NCI-H2107 treated with DMSO at 0.1 percent for 48 hours (cell line): ENCODE measurements around the gene FCHSD1.
A peak's percentile ranks its signal among the peaks of the same experiment; 100 is the strongest.

Source experiments
- DNase-seq: peaks from one replicate; lab custom pipeline; 2025; ENCODE audit not compliant: unreplicated experiment; lab: John Stamatoyannopoulos, UW

The FCHSD1 gene

GRCh38 chr5:141650851-141651727, at the start of gene FCHSD1:
FCHSD1 (minus strand) TSS chr5:141651418; CDS start chr5:141651368, 50 bp downstream.
- DNase-seq, result no peak

GRCh38 chr5:141697586-141697985, 46.4 kb upstream of the FCHSD1 start:
- no peak for DNase-seq

- DNase-seq, result no peak
Measured at GRCh38 chr5:141696431-141696830, 45.2 kb upstream of the FCHSD1 start.

- DNase-seq, result peak; percentile 35
Measured at GRCh38 chr5:141695627-141696215, 44.5 kb upstream of the FCHSD1 start.

GRCh38 chr5:141694479-141694878, 43.3 kb upstream of the FCHSD1 start:
- DNase-seq, result peak; percentile 16

GRCh38 chr5:141692919-141693725, 41.9 kb upstream of the FCHSD1 start:
- DNase-seq, result peak; percentile 32

GRCh38 chr5:141692533-141692888, 41.3 kb upstream of the FCHSD1 start:
- no peak for DNase-seq

GRCh38 chr5:141691867-141692532, 40.8 kb upstream of the FCHSD1 start:
- peak; percentile 19 for DNase-seq

GRCh38 chr5:141691286-141691866, 40.2 kb upstream of the FCHSD1 start:
- no peak for DNase-seq

- DNase-seq, result no peak
Measured at GRCh38 chr5:141686648-141687416, 35.6 kb upstream of the FCHSD1 start.

GRCh38 chr5:141685591-141685990, 34.4 kb upstream of the FCHSD1 start:
- no peak for DNase-seq

- no peak for DNase-seq
Measured at GRCh38 chr5:141683596-141684141, 32.5 kb upstream of the FCHSD1 start.

GRCh38 chr5:141681695-141682641, 30.8 kb upstream of the FCHSD1 start, which contains the start of gene ARAP3:
ARAP3 (minus strand) TSS chr5:141682230; CDS start chr5:141680486, 1,744 bp downstream.
- DNase-seq, result no peak

GRCh38 chr5:141681295-141681694, 30.1 kb upstream of the FCHSD1 start:
- DNase-seq, result no peak

GRCh38 chr5:141680751-141681201, 29.6 kb upstream of the FCHSD1 start:
- no peak for DNase-seq

GRCh38 chr5:141680178-141680577, 29.0 kb upstream of the FCHSD1 start:
- DNase-seq, result no peak

- DNase-seq, result no peak
Measured at GRCh38 chr5:141677415-141677814, 26.2 kb upstream of the FCHSD1 start.

GRCh38 chr5:141675672-141676071, 24.5 kb upstream of the FCHSD1 start:
- DNase-seq, result no peak
